ENCODE measurements around the gene MOB1A. TPM values are rescaled to one million over a fixed set of nuclear protein-coding genes. Genes with fewer than 3 reads are reported as not detected.
"Not testable (repeated sequence)": the region's sequence is repeated elsewhere in the genome, so short reads cannot be mapped to it uniquely, and the experiment has no call there.

Gene MOB1A
- total and polyA plus RNA-seq, 10 of the 15 experiments (the other 5 are each of a cell fraction or from before 2014, with no cell fraction given): 41.2 to 232 (median 172) TPM

DNA sequence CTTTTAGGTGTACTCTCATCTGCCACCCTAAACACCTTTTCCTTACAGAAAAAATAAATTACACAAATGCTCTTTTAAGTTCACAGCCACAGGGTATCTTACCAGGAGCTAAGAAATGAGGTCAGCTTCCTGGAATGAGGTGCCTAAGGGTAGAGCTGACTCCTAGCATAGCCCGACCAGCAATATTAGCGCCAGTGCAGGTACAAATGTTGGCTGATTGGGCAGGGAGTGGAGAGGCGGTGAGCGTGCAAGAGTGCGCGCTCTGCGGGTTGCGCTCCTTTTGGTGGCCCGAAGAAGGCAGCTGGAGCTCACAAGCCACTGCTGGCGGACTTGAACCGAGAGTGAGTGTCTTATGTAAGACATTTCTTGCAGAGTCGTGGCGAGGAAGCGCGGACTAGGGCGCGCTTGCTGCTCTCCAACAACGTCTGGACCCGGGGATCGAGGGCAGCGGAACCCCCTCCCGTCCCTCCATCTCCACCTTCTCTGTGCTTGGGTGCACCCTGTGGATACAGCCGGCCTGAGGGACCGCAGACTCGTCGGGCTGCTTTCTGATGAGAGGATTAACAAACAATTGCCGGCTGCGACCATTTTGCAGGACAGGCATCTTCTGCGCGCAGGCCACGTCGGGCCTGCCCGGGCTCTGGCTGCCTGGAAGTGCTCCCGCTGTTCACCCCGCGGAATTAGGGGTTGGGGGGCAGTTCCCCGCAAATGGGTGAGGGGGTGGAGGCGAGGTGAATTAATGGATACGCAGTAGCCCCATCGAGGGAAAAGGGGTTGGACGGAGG, 48.3 kb downstream of the MOB1A start (continued):
- TF ChIP-seq NKRF (conservative IDR thresholded peaks at IDR 0.05) (no peak), ATF7 (IDR thresholded peaks at IDR 0.05; ENCODE audit: low read depth) (no peak), SMARCA5 (IDR thresholded peaks at IDR 0.05) (no peak), CTCF (IDR thresholded peaks at IDR 0.05 in 2 of 3, conservative IDR thresholded peaks at IDR 0.05 in 1 of 3; ENCODE audit: control insufficient read depth in 2 of 3, extremely low read depth in 1 of 3, insufficient read depth in 1 of 3, low read depth in 3 of 3, low read length in 3 of 3) (no peak), HCFC1 (IDR thresholded peaks at IDR 0.05; ENCODE audit: low read length) (no peak)

DNA sequence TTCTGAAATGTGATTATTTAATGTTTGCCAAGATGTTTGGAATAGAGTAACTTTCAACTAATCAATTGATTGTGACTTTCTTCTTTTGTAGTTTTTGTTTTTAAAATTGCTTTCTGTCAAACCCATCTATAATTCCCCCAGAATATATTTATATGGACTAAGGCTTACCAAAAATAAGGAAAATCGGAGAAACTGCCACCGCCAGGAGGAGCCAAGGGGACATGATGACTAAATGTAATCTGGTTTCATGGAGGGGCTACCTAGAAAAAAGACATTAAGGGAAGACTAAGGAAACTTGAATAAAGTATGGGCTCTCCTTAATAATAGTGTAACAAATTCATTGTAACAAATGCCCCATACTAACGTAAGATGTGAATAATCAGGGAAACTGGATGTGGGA, 50.5 kb downstream of the MOB1A start:
- H3K27me3 ChIP-seq (replicated peaks in 1 of 2; ENCODE audit: control insufficient read depth in 2 of 2, insufficient read depth in 2 of 2, low read length in 1 of 2): no peaks in the 10 kb centered on the region; a peak in 1 of 4 replicates
- no TSS peak for BruUV-seq (replicated peaks)
- ChIA-PET POLR2A (no interaction called here), CTCF (interaction anchor here (0.6 to 1.3 kb wide), 2 partner anchors 13 to 369 kb away, joined by 4 read pairs; no protein-coding TSS in a partner anchor), SMC1A (ENCODE audit: uncharacterized antibody, unreplicated experiment) (interaction anchor here (1.0 kb wide), 1 partner anchor 17 kb away, joined by 4 read pairs; no protein-coding TSS in a partner anchor), RAD21 (ENCODE audit: unreplicated experiment) (no interaction called here)
- ATAC-seq: no peak
- no peaks in the 10 kb centered on the region for H3K4me1 ChIP-seq (ENCODE audit: control insufficient read depth, insufficient read depth, low read length)
- no peak for TF ChIP-seq CREM (IDR thresholded peaks at IDR 0.05; ENCODE audit: low read depth)
- no peak for TF ChIP-seq RB1 (IDR thresholded peaks at IDR 0.05; ENCODE audit: borderline replicate concordance)
- no peak for TF ChIP-seq ESRRA (IDR thresholded peaks at IDR 0.05; ENCODE audit: low read length)
- no peak overlapping the region for H2AFZ ChIP-seq (ENCODE audit: control insufficient read depth, low read depth, low read length)
- no peak overlapping the region for H3K4me3 ChIP-seq
- H3K79me2 ChIP-seq (ENCODE audit: control insufficient read depth, insufficient read depth, low read length): no peaks in the 10 kb centered on the region
- DNase-seq (ENCODE audit: low read depth, low spot score): no peak
- no peaks in the 10 kb centered on the region for H4K20me1 ChIP-seq (ENCODE audit: control insufficient read depth, insufficient read depth)
- in situ Hi-C loops (cut with MboI): no loop called here
- whole genome bisulfite sequencing (ENCODE audit: insufficient coverage, insufficient replicate concordance, low lambda C conversion rate, missing lambda C conversion rate): 56% methylated on average over 3 of the region's 3 CpGs
- no peaks in the 10 kb centered on the region; the same call in 2 of the 3 replicates for H3K9me3 ChIP-seq (replicated peaks; ENCODE audit: control insufficient read depth, insufficient read depth, low read length)
- H3K36me3 ChIP-seq (ENCODE audit: control insufficient read depth in 2 of 2, insufficient read depth in 2 of 2, low read length in 1 of 2): no peaks in the 10 kb centered on the region
- H3K4me2 ChIP-seq (ENCODE audit: control insufficient read depth, insufficient read depth): no peak overlapping the region
- intact Hi-C loops (cut with micrococcal nuclease; ENCODE audit: unreplicated experiment): no loop called here
- H3K27ac ChIP-seq (ENCODE audit: control insufficient read depth, insufficient read depth): no peak overlapping the region
- no peak overlapping the region for H3K9ac ChIP-seq (ENCODE audit: control insufficient read depth, insufficient read depth, low read length)
- no peak for FAIRE-seq

- POLR2A ChIA-PET; ATAC-seq; in situ Hi-C loops (cut with MboI); BruUV-seq (replicated peaks); H3K4me3 ChIP-seq; H3K9ac ChIP-seq (ENCODE audit: control insufficient read depth, insufficient read depth, low read length); H3K4me1 ChIP-seq (ENCODE audit: control insufficient read depth, insufficient read depth, low read length); H3K27ac ChIP-seq (ENCODE audit: control insufficient read depth, insufficient read depth); H2AFZ ChIP-seq (ENCODE audit: control insufficient read depth, low read depth, low read length); H3K9me3 ChIP-seq (replicated peaks; ENCODE audit: control insufficient read depth, insufficient read depth, low read length); H3K4me2 ChIP-seq (ENCODE audit: control insufficient read depth, insufficient read depth); H3K36me3 ChIP-seq (ENCODE audit: control insufficient read depth in 2 of 2, insufficient read depth in 2 of 2, low read length in 1 of 2); RAD21 ChIA-PET (ENCODE audit: unreplicated experiment); FAIRE-seq; H3K79me2 ChIP-seq (ENCODE audit: control insufficient read depth, insufficient read depth, low read length); H3K27me3 ChIP-seq (replicated peaks in 1 of 2; ENCODE audit: control insufficient read depth in 2 of 2, insufficient read depth in 2 of 2, low read length in 1 of 2); DNase-seq (ENCODE audit: low read depth, low spot score); CTCF ChIA-PET; SMC1A ChIA-PET (ENCODE audit: uncharacterized antibody, unreplicated experiment); intact Hi-C loops (cut with micrococcal nuclease; ENCODE audit: unreplicated experiment); H4K20me1 ChIP-seq (ENCODE audit: control insufficient read depth, insufficient read depth): not testable (repeated sequence)
- WGBS (ENCODE audit: insufficient coverage, insufficient replicate concordance, low lambda C conversion rate, missing lambda C conversion rate): 100% methylated on average over 1 of the region's 29 CpGs
Measured at GRCh38 chr2:74123955-74124354, 54.7 kb downstream of the MOB1A start.

Measured in GM12878 (cell line).